HG03457 (cell line): ENCODE measurements around the gene MYH15.
A peak's percentile ranks its signal among the peaks of the same experiment; 100 is the strongest.

Experiments
- ATAC-seq: cut with Tn5 transposase; IDR thresholded peaks from one replicate; pipeline ENCODE4 v1.9.1; 2021; ENCODE audit warnings: moderate number of reproducible peaks; ENCODE audit not compliant: unreplicated experiment

The MYH15 gene

GRCh38 chr3:108420926-108421325 lies 89.5 kb downstream of the MYH15 start:
- no peak for ATAC-seq

DNA sequence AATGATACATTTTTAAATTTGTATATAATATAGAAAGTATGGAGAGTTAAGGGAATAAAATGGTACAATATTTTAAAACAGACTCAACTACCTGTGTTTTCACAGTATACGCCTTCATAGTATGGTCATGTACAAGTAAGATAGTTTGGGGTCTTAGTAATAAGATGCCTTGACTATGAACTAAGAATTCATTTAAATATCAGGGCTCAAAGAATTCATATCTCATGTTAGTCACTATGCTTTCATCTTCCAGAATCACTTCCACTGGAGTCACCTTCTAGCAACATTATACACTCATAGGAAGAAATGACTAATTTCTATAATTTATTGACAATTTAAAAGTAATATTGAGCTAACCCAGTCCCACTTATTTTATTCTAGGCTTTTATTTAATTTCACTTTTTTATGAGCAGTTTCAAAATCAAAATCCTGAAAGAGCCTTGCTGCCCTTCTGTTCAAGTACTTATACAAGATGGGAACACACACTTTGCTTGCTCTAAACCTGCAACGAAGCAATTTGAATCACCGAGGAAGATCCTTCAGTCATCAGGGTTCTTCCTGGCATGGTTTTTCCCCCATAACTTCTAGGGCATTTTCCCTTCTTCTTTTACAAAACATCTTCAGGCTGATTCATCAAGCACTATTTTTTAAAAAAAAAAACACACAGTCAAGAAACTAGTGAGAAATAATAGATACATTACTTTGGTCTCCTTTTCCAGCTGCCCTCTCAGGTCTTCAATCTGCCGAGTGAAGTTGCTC lies 94.1 kb downstream of the MYH15 start:
- ATAC-seq = no peak

DNA sequence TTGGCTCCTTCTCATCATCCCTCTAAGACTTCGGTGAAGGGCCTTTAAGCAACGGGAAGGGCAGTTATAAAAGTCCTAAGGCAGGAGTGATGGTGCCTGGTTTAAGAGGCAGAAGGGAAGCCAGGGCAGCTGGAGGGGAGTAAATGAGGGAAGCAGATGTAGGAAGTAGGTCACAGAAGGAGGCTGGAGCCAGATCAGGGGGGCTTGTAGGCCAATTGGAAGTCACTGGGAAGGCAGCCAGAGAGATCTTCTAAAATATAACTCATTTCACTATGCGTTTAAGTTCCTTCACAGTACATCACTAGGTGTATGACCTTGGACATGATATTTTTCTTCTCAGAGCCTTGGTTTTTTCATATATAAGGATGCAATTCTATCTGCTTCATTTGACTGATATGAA lies 94.7 kb downstream of the MYH15 start:
- no peak for ATAC-seq

- ATAC-seq = no peak
These were observed 96.4 kb downstream of the MYH15 start for GRCh38 chr3:108414007-108414406.

DNA sequence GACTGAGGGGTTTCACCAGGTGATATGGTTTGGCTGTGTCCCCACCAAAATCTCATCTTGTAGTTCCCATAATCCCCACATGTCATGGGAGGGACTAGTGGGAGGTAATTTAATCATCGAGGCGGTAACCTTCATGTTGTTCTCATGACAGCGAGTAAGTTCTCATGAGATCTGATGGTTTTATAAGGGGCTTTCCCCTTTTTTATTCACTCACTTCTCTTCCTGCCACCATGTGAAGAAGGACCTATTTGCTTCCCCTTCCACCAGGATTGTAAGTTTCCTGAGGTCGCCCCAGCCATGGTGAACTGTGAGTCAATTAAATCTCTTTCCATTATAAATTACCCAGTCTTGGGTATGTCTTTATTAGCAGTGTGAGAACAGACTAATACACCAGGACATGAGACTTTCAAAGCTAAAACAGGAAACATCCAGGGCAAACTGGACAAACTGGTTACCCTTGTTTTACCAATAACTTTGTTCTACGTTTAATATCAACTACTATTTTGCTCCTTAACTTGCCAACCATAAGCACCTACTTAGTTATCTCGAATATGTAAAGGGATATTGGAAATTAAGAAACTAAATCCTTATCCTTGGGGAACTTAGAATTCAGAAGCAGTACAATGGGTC lies 98.2 kb downstream of the MYH15 start:
- ATAC-seq = no peak

GRCh38 chr3:108410531-108410984 lies 99.8 kb downstream of the MYH15 start:
- no peak for ATAC-seq

DNA sequence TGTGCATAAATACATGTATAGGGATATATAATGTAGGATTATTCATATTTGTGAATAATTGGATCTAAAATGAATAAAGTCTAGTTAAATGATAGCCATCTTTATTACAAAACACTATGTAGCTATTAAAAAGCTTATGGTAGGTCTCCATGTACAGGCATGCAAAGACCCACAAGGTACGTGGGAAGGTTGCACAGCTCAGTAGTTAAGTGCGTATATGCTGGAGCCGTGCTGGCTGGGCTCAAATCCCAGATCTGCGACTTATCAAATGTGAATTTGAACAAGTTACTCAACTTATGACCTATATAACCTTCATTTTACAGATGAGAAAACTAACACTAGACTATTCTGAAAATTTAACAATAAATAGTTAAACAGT lies 100.6 kb downstream of the MYH15 start:
- no peak for ATAC-seq

- ATAC-seq = no peak
These were observed 101.3 kb downstream of the MYH15 start for GRCh38 chr3:108408883-108409799.

GRCh38 chr3:108407886-108408285 lies 102.5 kb downstream of the MYH15 start:
- ATAC-seq = no peak

- ATAC-seq = peak; percentile 87
These were observed 103.7 kb downstream of the MYH15 start for GRCh38 chr3:108406661-108407206.

DNA sequence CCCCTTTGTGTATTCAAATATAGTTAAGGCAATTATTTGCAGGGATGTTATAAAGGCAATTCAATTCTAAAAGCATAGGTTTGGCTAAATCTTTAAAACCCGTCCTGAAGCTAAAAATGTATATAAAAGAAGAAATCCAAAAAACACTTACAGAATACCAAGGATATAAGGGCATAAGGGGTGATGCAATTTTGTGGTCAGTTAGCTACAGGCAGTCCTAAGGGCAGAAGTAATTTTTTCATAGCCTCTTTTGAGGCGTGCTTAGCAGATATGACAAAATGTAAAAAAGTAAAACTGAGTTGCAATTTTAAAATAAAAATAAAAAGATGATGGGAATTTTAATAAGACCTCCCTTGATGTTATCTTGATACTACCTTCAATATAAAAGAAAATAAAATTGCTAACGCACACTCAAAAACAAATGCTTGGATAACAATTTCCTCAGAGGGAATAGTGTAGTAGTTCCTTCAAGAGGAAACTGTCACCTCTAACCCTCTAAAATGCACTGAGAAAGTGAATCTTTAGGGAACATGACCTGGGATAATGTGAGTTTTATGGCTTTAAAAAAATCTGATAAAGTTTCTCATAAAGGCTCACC lies 104.2 kb downstream of the MYH15 start:
- no peak for ATAC-seq

- no peak for ATAC-seq
These were observed 106.0 kb downstream of the MYH15 start for GRCh38 chr3:108404368-108404767.

- no peak for ATAC-seq
These were observed 106.6 kb downstream of the MYH15 start for GRCh38 chr3:108403686-108404345.

DNA sequence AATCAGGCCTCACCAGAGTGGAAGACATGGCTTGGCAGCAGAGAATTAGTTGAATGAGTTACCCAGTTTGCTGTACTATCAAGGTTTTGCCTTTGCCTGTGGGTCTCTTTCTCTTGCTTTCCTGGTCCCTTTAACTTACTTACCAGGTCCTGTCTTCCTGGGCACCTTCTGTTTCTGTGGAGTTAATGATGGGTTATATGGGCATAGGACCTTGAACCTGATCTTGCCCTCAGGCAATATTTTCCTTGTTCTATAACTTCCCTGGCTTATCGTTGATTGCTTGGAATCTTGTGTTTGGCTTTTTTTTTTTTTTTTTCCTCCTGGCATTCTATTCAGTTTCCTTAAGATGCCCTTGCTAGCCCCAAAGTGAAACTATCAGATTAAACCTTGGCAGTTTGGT lies 107.2 kb downstream of the MYH15 start:
- ATAC-seq = no peak

DNA sequence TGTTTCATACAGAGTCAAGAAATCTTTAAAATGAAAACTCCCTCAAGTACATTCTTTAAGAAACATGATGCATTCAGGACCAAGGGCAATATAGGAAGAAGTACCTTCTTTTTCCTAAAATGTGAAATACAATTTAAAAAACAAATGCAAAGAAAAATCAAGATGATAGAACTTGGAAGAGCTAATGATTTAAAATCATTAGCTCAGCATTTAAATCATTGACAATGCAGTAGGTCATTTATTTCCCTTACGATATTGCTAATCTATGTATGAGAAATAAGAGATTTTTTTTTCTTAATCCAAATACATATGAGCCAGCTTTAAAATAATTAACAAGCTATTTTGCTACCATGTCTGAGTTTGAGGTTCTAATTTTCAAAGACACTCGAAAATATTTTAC lies 108.6 kb downstream of the MYH15 start:
- no peak for ATAC-seq

DNA sequence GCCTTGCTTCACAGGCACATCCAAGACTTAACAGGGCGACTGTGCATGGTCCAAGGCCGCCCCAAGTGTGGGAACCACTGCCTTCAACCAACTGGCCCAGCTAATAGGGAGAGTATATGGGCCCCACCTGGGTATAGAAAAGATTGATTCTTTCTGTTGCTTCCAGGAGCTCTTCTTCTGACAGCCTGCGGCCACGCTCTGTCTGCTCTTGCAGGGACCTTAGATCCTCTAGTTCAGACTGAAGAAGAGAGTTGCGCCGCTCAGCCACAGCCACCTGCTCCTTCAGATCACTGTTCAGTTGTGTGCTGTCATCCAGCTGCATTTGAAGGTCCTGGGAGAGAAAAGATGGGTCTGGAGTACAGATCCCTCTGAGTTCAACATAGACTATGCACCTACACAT lies 111.9 kb downstream of the MYH15 start:
- no peak for ATAC-seq

DNA sequence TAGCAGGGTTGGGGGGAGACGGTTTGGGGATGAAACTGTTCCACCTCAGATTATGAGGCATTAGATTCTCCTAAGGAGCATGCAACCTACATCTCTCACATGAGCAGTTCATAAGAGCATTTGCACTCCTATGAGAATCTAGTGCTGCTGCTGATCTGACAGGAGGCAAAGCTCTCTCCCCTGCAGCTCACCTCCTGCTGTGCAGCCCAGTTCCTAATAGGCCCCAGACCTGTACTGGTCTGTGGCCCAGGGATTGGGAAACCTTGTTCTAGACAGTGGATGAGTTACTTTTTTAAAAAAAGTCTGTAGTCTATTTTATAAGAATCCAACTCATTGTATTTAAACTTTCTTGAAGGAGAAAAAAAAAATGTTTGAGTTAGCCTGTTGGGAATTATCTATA lies 114.1 kb downstream of the MYH15 start:
- ATAC-seq = no peak

DNA sequence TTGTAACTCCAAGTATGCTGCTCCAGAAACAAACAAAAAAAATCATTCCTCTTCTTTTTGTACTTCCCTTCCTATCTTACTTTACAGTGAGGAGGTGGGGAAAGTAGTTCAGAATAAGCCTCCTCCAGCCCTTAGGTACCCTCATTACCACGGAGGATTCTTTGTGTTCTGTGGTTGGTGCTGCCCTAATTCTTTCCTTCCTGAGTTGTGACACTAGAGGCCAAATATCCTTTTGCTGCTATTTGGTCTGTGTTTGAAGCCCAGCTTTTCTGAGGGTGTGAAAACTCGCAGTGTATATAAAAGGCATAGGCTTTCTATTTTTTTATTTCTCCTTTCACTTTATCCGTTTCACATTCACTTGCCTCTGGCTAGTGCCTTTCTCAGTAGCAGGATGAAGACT lies 115.8 kb downstream of the MYH15 start:
- ATAC-seq = no peak

GRCh38 chr3:108394016-108394415 lies 116.4 kb downstream of the MYH15 start:
- ATAC-seq = no peak

GRCh38 chr3:108393128-108393900 lies 117.1 kb downstream of the MYH15 start:
- ATAC-seq = no peak
